ENCODE results near the gene HTR5A.

DNA sequence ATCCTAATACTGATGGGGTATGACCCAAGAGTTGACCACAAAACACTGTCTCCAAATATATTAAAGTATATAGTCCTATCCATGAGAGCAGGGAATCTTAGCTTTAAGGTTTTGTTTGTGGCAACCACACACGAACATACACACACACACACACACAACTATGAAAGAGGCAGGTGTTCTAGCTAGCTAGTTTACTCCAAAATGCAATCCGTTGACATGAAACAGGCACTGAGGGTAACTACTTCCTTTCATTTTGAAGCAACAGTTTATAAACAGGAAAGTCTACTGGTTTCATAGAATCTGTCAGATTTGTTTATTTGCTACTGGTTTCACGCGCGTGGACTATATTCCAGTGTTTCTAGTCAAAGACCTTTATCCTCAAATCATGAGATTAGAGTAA lies 14.8 kb downstream of the HTR5A start:
- TF ChIP-seq, protein P1, sequence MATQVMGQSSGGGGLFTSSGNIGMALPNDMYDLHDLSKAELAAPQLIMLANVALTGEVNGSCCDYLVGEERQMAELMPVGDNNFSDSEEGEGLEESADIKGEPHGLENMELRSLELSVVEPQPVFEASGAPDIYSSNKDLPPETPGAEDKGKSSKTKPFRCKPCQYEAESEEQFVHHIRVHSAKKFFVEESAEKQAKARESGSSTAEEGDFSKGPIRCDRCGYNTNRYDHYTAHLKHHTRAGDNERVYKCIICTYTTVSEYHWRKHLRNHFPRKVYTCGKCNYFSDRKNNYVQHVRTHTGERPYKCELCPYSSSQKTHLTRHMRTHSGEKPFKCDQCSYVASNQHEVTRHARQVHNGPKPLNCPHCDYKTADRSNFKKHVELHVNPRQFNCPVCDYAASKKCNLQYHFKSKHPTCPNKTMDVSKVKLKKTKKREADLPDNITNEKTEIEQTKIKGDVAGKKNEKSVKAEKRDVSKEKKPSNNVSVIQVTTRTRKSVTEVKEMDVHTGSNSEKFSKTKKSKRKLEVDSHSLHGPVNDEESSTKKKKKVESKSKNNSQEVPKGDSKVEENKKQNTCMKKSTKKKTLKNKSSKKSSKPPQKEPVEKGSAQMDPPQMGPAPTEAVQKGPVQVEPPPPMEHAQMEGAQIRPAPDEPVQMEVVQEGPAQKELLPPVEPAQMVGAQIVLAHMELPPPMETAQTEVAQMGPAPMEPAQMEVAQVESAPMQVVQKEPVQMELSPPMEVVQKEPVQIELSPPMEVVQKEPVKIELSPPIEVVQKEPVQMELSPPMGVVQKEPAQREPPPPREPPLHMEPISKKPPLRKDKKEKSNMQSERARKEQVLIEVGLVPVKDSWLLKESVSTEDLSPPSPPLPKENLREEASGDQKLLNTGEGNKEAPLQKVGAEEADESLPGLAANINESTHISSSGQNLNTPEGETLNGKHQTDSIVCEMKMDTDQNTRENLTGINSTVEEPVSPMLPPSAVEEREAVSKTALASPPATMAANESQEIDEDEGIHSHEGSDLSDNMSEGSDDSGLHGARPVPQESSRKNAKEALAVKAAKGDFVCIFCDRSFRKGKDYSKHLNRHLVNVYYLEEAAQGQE (IDR thresholded peaks at IDR 0.05; ENCODE audit: insufficient read depth in 1 of 2, low read depth in 2 of 2, low read length in 1 of 2), result no peak
- TF ChIP-seq, protein P2, sequence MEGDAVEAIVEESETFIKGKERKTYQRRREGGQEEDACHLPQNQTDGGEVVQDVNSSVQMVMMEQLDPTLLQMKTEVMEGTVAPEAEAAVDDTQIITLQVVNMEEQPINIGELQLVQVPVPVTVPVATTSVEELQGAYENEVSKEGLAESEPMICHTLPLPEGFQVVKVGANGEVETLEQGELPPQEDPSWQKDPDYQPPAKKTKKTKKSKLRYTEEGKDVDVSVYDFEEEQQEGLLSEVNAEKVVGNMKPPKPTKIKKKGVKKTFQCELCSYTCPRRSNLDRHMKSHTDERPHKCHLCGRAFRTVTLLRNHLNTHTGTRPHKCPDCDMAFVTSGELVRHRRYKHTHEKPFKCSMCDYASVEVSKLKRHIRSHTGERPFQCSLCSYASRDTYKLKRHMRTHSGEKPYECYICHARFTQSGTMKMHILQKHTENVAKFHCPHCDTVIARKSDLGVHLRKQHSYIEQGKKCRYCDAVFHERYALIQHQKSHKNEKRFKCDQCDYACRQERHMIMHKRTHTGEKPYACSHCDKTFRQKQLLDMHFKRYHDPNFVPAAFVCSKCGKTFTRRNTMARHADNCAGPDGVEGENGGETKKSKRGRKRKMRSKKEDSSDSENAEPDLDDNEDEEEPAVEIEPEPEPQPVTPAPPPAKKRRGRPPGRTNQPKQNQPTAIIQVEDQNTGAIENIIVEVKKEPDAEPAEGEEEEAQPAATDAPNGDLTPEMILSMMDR (IDR thresholded peaks at IDR 0.05), result no peak
- TF ChIP-seq POLR2AphosphoS5 (IDR thresholded peaks at IDR 0.05; ENCODE audit: low read depth, low read length) (no peak), SIN3A (IDR thresholded peaks at IDR 0.05; ENCODE audit: borderline replicate concordance, insufficient read depth, low read depth, low read length) (no peak), TCF7L2 (IDR thresholded peaks at IDR 0.05; ENCODE audit: low read depth, low read length) (no peak)
